Upper lobe of left lung (tissue), 4 donors: Measurements from ENCODE around the gene CMTM7.
"Not testable (repeated sequence)": the region's sequence is repeated elsewhere in the genome, so short reads cannot be mapped to it uniquely, and the experiment has no call there.

Source experiments
- CTCF ChIP-seq, 6 experiments: fragments of 450-650 bp in 4 of 6; fragments of 200-600 bp in 2 of 6; sonication (generic) in 2 of 6; IDR thresholded peaks; one replicate each; pipeline ENCODE4 v1.5.1; 2016 to 2019; ENCODE audit warnings: antibody characterized with exemption in 6 of 6
- EP300 ChIP-seq, 4 donors: sonication (generic); formaldehyde crosslinking; IDR thresholded peaks; one replicate each; pipeline ENCODE4 v1.5.1; 2017; ENCODE audit warnings: antibody characterized with exemption in 4 of 4, control low read depth in 2 of 4
- POLR2A ChIP-seq, 4 donors: fragments of 450-650 bp; IDR thresholded peaks; one replicate each; pipeline ENCODE4 v1.5.1; 2016 to 2017; ENCODE audit warnings: antibody characterized with exemption in 4 of 4, mild to moderate bottlenecking in 2 of 4
- POLR2AphosphoS5 ChIP-seq, 2 donors: sonication (generic); formaldehyde crosslinking; IDR thresholded peaks; one replicate each; pipeline ENCODE4 v1.5.1; 2017; ENCODE audit warnings: antibody characterized with exemption in 2 of 2

GRCh38 chr3:32464726-32465125, 73.1 kb downstream of the CMTM7 start:
- not testable (repeated sequence) for TF ChIP-seq CTCF, POLR2A, EP300, POLR2AphosphoS5 (IDR thresholded peaks at IDR 0.05)
